Head of caudate nucleus (tissue), 42 donors: Measurements from ENCODE around the gene RGR.

Source experiments
- DNase-seq, 42 donors: peaks; one replicate each; pipeline versions ENCODE4 v3.0.0 to v3.0.0-alpha.2; 2020 to 2021; ENCODE audit warnings: mixed read lengths in 7 of 42
- intact Hi-C: fragments of 100-400 bp; cut with DNase I; formaldehyde crosslinking; loops from one replicate; pipeline ENCODE4 v1.15.0; 2022

Gene RGR

GRCh38 chr10:84214612-84215235 lies 30.1 kb upstream of the RGR start:
- DNase-seq = peak in 27 of 42 donors; percentile 32 to 76 (median 50)
- intact Hi-C loops = no loop called here

GRCh38 chr10:84216834-84217233 lies 28.0 kb upstream of the RGR start:
- intact Hi-C loops = no loop called here
- no peak for DNase-seq

- intact Hi-C loops = no loop called here
- DNase-seq = no peak
These were observed 27.1 kb upstream of the RGR start for GRCh38 chr10:84217746-84218145.

- intact Hi-C loops = no loop called here
- DNase-seq = no peak
These were observed 22.9 kb upstream of the RGR start for GRCh38 chr10:84221916-84222315.

- intact Hi-C loops = no loop called here
These were observed 20.3 kb upstream of the RGR start for GRCh38 chr10:84224411-84225028.

GRCh38 chr10:84225427-84226173 lies 19.3 kb upstream of the RGR start, which contains the start of gene LRIT2:
LRIT2 (minus strand) TSS chr10:84225544; CDS start chr10:84225520, 24 bp downstream.
- no peak for DNase-seq
- intact Hi-C loops = no loop called here

More at GRCh38 chr10:84224411-84225028, 20.3 kb upstream of the RGR start:
- no peak for DNase-seq

DNA sequence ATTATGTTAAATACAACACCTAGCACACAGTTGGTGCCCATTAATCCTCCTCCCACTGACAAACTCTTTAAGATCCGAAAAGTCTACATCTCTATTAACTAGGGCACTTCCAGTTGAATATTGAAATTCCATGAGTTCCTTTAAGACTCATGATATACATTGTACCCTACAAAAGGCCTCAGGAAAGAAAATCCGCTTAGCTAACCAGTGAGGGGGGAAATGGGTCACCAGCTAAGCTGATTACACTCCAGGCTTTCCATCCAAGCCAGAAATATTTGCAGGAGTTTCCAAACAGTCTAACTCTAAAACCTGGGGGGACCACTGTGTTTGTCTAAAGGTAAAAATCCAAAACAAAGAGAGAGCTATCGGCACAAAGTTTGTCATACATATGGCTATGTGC lies 18.2 kb upstream of the RGR start:
- DNase-seq = no peak
- intact Hi-C loops = no loop called here

DNA sequence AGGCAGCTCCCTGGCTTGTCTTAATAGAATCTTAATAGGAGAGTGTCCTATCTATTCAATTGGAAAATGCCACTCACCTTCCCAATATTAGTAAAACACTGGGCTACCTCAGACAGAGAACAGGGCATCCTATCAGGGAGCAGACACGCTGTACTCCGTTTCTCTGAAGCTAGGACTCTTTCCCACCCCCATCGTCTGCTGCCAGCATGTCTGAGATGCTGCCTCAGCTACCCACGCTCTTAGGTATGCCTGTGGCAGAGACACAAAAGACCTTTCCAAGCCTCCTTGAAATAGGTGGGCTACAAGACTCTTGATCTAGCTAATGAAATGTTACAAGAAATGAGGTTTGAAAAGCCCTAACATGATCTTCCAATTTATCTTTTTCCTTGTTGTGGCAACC lies 17.0 kb upstream of the RGR start:
- intact Hi-C loops = no loop called here
- DNase-seq = peak in 32 of 42 donors; percentile 20 to 86 (median 50)

DNA sequence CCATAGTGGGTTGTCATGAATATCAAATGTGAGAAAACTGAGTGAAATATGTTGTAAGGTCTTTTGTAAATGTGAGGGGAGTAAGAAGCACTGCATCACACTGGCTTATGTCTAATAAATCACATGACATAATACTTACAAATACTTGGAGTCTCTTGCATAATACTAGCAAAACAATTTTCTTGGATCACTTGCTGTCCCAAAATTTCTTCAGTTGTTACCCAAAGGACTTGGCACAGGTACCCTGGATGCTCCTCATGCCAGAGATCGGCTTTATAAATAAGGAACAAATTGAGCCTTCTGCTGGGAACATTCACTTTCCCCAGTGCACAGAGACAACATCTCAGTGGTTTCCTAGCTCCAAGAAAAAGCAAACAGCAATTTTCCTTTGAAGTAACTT lies 14.5 kb upstream of the RGR start:
- DNase-seq = no peak
- intact Hi-C loops = no loop called here

- intact Hi-C loops = no loop called here
- DNase-seq = no peak
These were observed 12.5 kb upstream of the RGR start for GRCh38 chr10:84232376-84232775.

DNA sequence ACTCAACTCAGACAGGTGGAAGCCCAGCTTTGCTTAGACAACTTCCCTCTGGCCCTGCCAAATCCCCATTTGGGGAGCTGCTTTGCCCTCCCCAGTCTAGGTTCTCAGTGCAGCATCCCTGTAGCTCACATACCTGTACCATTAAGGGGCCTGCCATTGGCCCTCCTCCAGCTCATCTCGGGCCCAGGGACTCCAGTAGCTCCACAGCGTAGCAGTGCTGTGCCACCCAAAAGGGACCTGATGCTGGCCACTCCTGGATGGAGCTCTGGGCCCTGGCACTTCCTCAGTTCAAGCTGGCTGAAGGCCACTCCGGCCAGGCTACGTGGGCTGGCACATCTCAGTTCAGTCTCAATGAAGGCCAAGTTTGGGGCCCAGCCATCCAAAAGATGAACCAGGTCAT lies 10.9 kb upstream of the RGR start:
- DNase-seq = peak in 3 of 42 donors; percentile 19 to 31 (median 23)
- intact Hi-C loops = no loop called here

DNA sequence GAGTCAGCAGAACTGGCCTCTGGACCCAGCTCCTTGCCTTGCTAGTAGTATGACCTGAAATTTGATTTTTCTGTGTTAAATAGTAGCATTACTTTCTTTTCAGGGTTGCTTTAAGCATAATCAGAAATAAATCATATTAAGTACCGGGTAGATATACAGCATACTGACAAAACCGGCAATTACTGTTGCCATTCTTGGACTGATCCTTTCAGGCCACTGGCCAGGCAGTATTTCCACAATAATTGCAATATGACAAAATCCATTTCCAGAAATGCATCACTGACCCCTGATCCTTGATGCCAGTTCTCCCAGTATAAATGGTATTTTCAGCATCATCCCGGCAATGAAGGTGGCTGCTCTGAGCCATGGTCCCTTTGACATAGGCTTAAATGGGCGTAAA lies 10.4 kb upstream of the RGR start:
- no peak for DNase-seq
- intact Hi-C loops = no loop called here

DNA sequence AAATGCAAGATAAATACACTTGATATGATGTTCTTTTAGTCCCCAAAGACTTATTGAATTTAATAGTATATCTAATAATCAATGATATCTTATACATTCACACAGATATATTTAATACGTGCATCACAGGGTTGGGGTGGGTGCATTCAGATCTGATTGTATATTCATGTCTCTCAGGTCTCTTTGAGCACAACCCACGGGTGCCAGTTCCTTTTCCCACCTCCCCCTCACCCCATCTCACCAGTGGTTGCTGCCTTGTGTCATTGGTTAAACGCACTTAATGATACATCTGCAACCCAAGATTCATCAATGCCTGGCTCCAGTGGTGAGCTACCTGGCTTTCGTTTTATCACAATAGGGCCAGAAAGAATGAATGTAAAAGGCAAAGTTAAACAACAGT lies 9.8 kb upstream of the RGR start:
- intact Hi-C loops = no loop called here
- peak in 4 of 42 donors; percentile 28 to 63 (median 52) for DNase-seq

DNA sequence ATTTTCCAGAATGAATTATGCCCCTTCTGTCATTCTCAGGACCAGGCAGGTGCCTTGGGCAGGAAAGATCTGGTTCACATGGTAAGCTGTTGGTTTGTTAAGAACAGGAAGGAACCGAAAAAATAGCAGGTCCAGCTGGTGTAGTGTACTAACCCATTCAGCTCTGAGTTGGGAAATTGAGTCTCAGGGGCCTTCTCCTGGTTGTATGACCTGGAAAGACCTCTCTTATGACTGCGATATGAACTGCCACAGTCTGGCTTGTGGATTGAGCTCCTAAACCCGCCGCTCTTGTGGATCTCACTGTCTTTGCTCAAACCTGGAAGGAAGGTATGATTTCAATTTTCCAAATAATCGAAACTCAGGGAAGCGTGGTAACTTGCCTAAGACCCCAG lies 8.1 kb upstream of the RGR start:
- intact Hi-C loops = no loop called here
- no peak for DNase-seq

- no peak for DNase-seq
- intact Hi-C loops = no loop called here
These were observed 7.4 kb upstream of the RGR start for GRCh38 chr10:84237199-84238051.

- no peak for DNase-seq
- intact Hi-C loops = no loop called here
These were observed 5.9 kb upstream of the RGR start for GRCh38 chr10:84238909-84239308.

- DNase-seq = no peak
- intact Hi-C loops = no loop called here
These were observed 3.6 kb upstream of the RGR start, which contains the start of gene LRIT1 for GRCh38 chr10:84241185-84241790. LRIT1 (minus strand) TSS chr10:84241546; CDS start chr10:84241439, 107 bp downstream.

DNA sequence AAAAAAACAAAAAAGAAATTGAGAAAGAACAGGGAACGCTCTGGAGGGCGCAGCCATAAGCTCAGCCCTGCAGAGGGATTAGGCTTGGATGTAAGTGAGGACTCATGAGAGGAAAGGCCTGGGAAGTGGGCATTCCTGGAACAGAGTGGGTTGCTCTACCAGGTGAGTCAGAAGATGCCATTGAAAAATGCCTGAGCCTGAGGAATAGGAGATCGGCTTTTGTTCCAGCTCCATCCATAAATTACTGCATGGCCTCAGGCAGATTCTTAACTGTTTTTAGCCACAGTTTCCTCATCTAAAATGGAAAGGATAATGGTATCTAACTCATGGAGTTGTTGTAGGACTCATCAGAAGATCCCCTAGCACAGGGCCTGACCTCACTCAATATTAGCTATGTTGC lies 1.1 kb upstream of the RGR start:
- intact Hi-C loops = no loop called here

GRCh38 chr10:84247496-84247895 lies 2.6 kb downstream of the RGR start:
- intact Hi-C loops = no loop called here
- DNase-seq = no peak

More for the DNA sequence above, 1.1 kb upstream of the RGR start:
- DNase-seq = no peak
